Measurements from ENCODE around the gene PARP12.

The PARP12 gene

DNA sequence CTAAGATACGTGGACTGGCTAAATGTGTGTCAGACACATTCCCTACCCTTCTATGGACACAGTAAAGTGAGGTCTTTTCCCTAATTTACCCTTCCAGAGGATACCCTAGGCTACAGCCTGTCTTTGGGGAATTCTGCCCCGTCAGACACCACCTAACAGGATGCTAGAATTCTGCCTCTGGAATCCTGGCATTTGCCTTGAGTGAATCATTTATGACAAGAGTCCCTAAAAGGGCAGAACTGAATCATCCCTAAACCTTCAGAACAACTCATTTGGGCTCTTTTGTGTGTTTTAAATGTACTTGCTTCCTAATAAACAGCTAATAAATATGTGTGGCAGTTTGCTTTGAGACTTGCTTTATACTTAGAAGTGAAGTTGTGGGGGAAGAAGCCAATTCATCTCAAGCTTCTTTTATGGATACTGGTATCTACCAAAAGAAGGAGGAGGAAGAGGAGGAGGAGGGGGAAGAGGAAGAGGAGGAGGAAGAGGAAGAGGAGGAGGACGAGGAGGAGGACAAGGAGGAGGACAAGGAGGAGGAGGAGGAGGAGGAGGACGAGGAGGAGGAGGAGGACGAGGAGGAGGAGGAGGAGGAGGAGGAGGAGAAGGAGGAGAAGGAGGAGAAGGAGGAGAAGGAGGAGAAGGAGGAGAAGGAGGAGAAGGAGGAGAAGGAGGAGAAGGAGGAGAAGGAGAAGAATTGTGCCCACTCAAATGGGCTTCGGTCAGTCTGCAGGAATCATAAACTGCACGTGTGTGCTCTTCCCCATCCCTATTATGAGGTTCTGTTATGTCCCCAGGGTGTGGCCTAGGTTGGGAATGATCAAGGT lies 27.1 kb downstream of the PARP12 start:
- DNase-seq (ENCODE audit: low spot score): no peak

DNA sequence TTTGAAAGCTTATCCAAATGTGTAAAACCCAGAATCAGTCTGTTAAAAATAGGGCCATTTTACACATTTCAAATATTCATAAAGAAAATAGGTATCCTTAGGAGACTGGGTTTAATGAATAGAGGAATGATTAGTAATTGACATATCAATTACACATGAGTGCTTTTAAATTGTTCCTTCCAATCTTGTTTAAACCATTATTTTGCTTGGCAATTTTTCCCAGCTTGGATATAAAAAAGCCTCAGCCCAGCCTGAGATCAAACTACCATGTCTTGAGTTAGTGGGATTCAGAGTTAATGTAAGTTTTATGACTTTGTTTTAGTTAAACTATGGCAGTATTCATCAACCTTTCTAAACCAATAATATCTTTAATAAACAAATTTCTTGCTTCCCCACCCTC lies 28.3 kb downstream of the PARP12 start:
- no peak for DNase-seq (ENCODE audit: low spot score)

DNA sequence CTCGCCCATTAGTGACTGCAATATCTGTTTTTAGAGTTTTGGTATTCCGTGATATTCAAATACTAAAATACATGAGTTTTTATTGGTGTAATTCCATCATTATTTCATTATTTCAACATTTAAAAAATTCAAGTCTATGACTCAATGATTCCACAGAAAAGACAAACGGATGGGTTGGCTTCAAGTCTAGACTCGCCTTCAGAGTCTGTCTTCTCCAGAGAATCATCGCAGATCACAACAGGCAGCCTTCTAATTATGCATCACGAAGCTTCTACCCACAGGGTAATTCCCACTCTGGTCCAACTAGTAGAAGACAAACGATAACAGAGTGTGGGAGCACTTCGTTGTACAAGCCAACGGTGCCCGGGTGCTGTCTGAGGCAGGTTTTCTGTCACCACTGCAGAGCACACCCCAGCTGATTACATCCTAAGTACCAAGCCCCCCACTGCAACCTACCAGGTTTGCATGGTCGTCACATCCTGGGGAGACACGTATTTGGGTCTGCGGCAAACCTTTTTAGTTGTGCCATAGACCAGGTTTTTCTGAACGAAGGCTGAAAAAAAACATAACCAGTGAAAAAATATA lies 28.9 kb downstream of the PARP12 start:
- no peak for DNase-seq (ENCODE audit: low spot score)

DNA sequence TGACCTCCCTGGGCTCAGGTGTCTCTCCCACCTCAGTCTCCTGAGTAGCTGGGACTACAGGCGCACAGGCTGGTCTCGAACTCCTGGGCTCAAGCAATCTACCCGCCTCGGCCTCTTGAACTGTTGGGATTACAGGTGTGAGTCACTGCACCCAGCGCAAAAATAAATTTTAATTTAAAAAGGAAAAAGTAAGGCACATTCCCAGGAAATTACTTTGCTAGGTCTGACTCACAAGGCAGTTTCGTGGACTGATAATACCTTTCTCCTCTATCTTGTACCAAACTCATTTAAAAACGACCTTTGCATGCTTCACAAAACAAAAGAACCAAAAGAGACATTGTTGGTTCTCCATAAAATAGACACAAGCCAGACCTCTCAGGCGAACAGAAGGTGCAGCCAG lies 29.7 kb downstream of the PARP12 start:
- DNase-seq (ENCODE audit: low spot score): no peak

DNA sequence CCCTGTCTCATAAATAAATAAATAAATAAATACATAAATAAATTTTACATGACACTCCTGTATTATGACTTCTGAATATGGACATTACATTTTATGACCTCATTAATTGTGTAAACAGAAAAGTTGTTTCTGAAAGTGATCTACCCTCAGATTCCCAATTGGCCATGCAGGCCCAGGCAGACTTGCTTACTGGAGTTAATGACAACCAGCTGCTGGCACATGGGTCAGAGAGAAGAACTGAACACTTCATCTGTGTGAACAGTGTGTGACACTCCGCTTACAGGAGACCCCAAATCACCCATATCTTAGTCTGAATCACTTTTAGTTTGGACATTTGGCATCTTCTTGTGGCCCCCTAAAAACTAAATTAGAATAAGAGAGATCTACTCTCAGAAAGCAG lies 31.4 kb downstream of the PARP12 start:
- DNase-seq (ENCODE audit: low spot score): no peak

DNA sequence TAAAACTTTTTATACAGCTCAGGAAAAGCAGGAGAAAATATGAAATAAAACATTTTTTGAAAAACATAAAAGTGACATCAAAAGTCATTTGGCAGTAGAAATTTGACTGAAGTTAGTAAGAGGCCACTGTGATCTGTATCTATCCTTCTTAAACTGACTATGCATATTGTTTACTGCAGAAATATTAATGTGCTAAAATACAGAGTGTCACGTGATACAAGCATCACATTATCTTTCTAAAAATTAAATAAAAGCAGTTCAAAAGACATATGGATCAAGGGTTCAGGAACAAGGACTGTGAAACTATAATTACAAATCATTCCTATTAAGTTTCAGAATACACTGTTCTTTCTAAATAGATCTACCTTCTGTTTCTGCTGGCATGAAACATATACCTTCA lies 33.7 kb downstream of the PARP12 start:
- no peak for DNase-seq (ENCODE audit: low spot score)

DNA sequence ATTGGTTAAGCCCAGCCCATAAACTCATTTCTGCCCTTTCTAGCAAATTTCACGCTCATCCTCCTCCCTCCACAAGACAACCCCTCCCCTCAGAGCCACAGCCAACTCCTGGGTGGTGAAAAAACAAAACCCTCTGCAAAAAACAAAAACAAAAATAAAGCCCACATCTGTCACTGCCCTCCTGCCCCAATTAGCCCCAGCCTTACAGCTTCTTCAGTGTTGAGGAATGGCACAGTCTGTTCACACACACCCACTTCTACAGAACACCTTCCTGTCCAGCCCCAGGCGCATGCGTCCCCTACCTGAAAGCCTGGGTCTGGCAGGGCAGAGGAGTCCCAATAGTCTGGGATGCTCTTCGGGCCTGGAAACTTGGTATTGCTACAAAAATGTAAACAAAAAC lies 34.4 kb downstream of the PARP12 start:
- no peak for DNase-seq (ENCODE audit: low spot score)

DNA sequence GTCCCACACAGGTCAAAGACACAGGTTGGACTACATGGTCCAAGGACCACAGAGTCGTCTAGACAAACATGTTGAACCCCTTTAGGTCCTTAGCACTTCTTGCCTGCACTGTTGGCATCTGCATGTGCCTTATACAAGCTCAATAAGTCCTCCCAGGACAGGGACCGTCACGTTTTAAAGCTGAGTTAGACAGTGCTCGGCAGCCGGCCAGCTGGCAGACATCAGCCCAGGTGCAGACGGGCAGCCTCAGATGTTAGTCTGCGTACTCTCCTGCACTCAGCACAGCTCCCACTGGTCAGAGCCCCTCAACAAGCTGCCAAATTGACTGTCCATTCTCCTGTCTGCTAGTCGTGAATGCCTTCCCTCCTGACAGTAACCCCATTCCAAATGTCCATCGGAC lies 34.9 kb downstream of the PARP12 start:
- no peak for DNase-seq (ENCODE audit: low spot score)

DNA sequence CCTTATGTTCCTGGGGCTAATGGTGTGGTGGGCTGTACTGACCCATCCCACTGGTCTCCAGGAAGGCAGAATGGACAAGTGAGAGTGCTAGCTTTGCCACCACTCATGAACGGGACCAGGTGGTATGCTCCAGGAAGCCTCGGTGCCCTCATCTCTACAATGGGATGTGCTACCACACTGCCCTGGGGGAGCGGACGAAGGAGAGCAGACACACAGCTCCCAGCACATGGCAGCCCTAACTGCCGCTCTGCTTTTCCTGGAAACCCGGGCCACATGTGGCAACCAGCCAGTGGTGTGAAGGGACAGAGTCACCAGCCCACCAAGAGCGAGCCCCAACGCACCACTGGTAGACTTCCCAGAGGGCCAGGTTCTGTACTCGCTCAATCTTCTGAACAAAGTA lies 35.8 kb downstream of the PARP12 start:
- DNase-seq (ENCODE audit: low spot score): no peak

DNA sequence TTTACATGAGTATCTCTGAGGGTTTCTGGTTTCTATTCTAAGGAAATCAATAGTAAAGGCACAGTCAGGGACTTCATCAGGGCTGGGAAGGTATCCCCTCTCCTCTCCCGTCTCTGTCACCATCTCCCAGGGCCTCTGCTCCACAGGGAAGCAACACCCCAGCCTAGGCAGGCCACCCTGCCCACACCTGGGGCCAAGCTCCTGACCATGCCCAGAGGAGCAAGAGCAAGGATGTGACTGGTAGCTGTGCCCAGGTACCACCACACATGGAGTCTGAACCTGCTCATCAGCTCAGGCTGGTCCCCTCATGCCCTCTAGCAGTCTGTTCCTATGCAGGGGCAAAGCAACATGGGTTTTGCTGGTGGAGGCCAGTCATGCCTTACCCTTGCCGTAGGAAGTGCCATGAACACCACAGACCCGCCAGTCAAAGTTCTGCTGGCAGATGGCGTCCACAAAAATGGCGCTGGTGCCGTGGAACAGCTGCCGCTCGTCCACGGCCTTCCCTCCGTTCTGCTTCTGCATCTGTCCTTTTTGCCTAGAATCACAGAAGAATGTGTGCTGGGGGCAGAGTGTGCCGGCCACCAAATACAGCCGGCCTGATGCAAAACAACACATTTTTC lies 36.8 kb downstream of the PARP12 start:
- DNase-seq (ENCODE audit: low spot score): no peak

DNA sequence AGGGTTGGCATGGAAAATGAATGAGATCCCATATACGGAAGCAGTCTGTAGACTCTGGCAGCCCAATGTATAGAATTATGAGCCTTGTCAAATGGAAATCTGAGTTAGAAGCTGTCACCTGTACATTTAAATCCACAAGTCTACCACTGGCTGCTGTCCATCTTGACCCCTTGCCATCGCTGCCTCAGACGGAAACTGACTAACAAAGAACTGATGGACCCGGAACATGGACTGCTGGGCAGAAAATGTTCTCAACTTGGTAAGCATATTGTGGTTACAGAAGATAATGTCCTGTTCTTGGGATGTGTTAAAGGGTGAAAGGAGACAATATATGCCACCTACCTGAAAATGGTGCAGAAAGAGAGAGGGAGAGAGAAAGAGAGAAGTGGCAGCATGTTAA lies 37.5 kb downstream of the PARP12 start:
- DNase-seq (ENCODE audit: low spot score): no peak

DNA sequence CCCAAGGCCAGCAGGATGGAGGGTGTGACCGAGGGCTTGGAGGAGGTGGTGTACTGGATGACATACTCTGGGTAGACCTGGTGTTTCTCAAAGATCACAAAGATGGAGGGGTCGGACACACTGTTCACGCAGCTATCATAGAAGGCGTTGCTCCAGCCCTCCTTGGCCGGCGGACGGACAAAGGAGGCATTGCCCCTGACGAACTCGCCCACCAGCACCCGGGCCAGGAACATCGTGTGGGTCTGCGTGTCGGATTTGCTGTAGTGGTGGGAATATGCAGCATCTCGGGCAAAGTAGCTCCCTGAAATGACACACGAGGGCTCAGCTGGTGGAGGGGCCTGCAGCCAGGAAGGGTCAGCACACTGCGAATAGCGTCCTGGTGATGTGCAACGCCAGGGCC lies 38.2 kb downstream of the PARP12 start:
- DNase-seq (ENCODE audit: low spot score): no peak

DNA sequence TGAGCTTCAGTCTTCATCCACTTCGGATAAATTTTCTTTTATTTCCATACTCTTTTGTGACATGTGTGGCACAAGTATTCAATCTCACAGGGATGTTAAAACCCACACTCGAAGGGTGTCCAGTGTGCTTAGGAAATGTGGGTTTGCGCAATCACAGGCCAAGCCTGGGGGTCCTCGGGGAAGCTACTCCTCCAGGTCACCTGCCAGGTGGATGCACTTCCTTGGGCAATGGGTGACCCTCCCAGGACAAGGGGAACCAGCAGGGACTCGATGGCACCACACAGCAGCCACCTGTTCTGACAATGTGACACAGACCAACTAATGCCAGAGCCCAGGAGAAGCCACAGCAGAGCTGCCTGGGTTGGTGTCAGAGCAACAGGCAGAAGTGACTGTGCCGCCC lies 39.0 kb downstream of the PARP12 start:
- DNase-seq (ENCODE audit: low spot score): no peak

DNA sequence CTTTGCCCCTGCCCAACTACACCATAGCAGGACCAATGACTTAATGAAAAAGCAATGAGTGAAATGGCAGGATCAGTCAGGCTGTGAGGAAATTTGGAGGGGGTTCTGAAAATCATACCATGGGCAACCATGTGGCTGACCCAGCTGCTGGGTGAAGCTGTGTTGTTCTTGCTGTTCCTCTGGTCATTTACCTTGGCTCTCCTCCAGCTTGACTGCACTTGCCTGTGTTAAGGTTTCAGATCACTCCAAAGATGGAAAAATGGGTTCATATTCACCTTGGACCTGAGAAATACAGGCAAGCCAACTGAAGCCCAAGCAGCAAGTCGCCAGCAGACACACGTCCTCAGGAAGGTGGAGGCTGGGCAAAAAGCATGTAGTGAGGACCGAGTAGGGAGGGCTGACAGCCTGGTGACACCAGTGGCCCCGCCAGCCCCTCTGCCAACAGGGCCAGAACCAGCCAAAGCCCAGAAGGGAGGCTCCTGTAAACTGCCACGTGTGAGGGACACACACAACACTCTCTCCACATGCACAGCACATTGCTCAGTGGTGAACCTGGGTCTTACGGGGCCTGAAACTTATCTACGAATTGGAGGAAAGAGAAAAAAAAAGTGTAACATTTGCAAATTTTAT lies 40.1 kb downstream of the PARP12 start:
- DNase-seq (ENCODE audit: low spot score): no peak

DNA sequence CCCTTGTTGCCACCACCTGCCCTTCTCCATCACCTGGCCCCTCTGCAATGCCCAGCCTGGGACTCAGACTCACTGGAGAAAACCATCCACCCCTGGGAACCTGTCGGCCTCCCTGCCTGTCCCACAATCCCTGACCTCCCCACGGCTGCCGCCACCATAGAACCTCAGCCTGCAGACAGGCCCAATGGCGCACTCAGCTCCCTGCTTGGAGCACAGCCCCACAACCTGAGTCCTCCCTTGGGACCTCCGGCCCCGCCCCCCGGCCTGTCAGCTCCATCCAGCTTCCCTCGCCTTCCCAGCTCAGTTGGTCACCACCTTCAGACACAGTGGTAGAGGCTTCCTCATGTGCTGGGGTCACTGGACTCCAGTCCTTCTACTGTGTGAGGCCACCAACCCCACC lies 41.1 kb downstream of the PARP12 start:
- DNase-seq (ENCODE audit: low spot score): no peak

DNA sequence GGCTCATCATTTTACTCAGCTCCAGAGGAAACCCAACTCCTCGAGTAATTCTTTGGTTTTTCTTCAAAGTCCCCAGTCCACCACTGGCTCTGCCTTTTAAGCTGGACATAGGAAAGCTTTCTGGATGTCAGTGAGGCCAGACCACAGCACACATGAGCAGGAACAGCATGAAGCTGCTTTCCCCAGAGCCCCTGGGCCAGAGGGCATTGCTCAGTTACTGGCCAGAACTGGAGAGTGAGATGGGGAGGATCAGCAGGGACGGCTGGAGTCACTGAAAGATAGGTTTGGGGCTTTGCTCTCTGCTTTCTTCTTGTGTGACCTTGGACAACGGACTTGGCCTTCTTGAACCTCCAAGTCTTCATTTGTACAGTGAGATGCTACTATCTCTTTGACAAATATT lies 43.1 kb downstream of the PARP12 start:
- no peak for DNase-seq (ENCODE audit: low spot score)

DNA sequence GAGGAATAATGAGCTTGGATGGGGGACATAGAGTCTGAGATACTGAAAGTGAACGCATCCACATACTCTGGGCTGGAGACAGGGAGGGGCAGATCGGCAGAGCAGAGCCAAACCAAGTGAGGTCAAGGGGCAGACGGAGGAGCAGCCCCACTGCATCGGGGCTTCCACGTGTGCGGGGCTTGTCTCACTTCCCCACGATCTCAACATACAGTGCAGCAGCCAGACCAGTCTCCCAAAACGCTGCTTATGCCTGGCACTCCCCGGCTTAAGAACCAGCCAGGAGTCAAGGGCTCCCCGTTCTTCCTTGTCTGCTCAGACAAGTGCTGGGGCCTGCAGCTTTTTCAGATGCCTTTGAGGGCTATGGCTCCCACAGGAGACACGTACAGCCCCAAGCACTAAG lies 43.6 kb downstream of the PARP12 start:
- no peak for DNase-seq (ENCODE audit: low spot score)

DNA sequence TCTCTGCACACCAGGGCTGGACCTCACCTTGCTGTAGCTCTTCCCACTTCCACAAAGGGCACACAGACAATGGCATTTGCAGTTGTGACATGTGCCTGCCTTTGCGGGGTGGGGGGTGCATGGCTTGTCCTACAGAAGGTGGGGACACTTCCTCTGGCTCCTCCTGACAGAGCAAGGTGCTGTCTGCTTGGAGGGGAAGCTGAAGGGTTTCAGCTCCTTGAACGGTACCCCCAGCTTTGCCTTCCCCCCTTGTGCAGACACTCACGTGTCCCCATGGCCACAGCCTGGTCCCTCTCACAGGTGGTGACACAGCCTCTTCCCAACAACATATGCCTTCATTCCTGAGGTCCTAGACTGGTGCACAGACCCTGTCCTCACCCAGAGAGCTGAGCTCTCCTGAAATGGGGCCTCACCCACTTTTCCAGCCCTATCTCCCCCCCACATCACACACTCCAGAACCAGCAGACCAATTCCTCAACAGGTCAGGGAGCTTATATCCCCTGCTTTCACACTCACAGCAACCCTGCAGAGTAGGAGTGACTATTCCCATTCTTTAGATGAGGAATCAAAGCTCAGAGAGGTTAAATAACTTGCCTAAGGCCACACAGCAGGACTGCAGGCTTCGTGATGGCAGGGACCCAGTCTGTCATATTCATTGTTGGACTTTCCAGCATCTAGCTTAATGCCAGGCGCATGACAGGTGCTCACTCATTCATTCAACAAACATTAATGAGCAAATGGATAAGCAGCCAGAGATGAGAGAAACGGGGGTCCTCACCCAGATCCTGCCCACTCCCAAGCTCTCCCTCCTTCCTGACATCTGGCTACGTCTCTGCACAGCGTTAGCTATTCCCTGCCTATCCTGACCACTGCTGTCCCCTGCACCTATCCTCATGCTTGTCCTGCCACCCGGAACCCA lies 44.4 kb downstream of the PARP12 start:
- no peak for DNase-seq (ENCODE audit: low spot score)

DNA sequence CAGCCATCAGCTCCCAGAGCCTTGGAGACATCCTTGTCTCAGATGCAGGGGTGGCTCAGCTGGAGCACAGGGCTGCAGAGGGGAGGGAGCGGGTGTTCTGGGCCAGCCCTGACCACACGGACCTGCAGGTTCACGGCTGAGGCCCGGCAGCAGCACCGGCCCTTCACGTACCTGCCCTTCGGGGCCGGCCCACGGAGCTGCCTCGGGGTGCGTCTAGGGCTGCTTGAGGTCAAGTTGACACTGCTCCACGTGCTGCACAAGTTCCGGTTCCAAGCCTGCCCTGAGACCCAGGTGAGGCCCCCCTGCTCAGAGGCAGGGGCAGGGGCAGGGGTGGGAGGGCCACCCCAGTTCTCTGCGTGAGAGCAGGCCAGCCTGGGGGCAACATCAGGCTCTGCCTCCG lies 45.2 kb downstream of the PARP12 start:
- no peak for DNase-seq (ENCODE audit: low spot score)

DNA sequence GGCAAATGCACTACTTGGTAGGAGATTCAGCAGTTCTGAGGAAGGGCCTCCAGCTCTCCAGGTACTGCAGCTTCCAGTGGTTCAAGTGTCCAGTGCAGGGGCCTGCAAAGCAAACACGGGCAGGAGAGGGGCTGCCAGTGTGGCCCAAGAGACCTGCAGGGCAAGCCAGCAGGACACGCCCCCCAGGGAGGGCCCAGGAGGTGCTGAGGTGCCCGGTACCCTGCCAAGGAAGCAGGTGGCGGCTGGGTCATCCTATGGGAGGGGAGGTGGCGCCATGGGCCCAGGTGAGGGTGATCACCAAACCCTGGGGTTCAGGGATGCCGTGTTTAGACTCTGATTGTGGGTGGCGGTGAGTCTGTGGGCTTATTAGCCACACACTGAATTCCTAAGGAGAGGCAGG lies 45.7 kb downstream of the PARP12 start:
- no peak for DNase-seq (ENCODE audit: low spot score)

DNA sequence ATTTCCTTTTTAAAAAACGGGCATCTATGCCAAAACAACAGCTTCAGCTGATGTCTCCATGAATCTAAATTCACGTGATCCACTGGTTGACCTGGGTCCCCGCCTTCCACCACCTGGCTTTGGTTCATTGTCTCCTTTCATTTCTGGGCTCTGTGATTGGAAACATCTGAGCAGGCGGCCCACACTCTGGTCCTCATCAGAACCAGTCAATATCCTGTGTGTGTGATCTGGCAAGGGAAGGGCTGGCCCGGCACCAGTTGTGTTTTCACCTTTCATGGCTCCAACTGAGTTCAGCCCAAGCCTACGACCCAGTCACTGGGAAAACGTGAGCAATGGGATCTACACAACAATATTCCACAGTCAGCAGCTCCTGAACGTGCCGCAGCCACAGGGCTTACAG lies 46.2 kb downstream of the PARP12 start:
- no peak for DNase-seq (ENCODE audit: low spot score)

DNA sequence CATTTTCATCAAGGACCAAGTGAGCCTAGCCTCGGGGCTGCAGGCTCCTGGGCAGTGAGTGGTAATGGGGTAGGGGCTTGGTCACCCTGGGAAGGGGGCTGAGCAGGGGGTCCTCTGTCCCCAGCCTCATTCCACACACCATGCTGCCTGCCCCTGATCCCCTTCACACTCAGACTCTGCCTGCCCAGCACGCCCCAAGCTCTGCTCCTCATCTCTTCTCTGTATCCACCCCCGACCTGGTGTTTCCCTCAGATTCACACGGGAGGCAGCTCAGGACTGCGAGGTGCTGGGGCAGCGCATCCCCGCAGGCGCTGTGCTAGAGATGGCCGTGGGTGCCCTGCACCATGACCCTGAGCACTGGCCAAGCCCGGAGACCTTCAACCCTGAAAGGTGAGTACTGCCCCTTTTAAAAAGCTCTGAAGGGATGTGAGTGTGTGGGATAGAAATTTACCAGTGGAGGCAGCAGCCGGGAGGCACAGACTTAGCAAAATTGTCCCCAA lies 47.2 kb downstream of the PARP12 start:
- no peak for DNase-seq (ENCODE audit: low spot score)

All from CD4-positive, alpha-beta T cell treated with Interleukin-15 for 4 hours (primary cell).